Kidney tubule cell (primary cell): ENCODE data around the gene PASD1.
A peak's percentile ranks its signal among the peaks of the same experiment; 100 is the strongest.
"Not testable (repeated sequence)": the region's sequence is repeated elsewhere in the genome, so short reads cannot be mapped to it uniquely, and the experiment has no call there.

ENCODE experiments used
- DNase-seq: peaks from one replicate; pipeline ENCODE4 v3.0.0-alpha.2; 2018; ENCODE audit warnings: low spot score

Gene PASD1

GRCh38 chrX:151621422-151621821, 57.9 kb downstream of the PASD1 start:
- DNase-seq, result no peak

- no peak for DNase-seq
Measured at GRCh38 chrX:151624677-151625076, 61.2 kb downstream of the PASD1 start.

DNA sequence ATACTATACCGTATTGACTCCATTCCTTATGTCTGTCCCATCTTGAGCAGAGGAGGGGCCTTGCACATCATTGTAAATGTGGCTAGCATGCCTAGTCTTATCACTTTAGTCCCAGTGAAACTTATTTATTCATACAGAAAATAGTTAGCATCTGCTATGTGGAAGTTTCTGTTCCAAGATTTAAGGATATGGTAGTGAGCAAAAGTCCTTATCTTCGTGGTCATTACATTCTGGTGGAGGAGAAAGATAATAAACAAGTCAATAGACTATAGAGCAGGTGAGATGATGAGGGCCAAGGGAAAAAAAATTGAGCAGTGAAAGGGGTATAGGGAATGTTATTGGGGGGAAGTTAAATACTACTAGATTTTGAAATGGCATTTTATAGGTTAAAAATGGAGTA, 68.3 kb downstream of the PASD1 start:
- no peak for DNase-seq

- DNase-seq, result no peak
Measured at GRCh38 chrX:151633157-151633556, 69.7 kb downstream of the PASD1 start.

DNA sequence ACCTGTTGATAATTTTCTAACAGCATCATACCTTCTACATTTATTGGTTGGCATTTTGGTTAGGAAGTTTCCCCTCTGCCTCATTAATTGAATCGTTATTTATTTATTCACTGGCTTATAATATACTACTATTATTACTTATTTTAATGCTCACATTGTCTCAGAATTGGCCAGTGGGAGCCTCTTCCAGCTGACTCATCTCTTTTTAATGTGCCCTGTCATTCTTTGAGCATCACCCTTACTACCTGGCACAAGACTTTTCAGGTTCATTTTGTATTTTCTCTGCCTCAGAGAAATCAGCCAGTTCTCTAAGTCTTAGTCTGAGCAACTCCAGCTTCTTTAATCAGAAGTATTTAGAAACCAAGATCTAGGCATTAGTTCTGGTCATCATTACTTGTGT, 71.5 kb downstream of the PASD1 start:
- no peak for DNase-seq

DNA sequence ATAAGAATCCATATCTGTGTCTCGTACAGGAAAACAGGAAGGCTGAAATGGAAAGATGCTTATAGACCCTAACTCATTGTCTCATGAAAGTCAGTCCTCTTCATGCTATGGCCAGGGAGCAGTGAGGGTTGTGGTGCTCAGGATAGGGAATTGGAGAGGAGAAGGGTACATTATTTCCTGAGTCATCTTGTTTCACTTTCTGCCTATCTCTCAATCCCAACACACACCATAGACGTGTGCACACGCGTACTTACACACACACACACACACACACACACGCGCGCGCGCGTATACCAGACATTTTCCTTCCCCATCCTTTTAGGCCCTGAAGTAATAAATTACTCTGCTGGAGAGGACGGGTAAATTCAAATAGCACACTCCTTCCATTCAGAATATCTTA, 78.1 kb downstream of the PASD1 start:
- no peak for DNase-seq

- no peak for DNase-seq
Measured at GRCh38 chrX:151675121-151675746, 111.8 kb downstream of the PASD1 start.

- DNase-seq, result no peak
Measured at GRCh38 chrX:151676196-151676595, 112.7 kb downstream of the PASD1 start.

DNA sequence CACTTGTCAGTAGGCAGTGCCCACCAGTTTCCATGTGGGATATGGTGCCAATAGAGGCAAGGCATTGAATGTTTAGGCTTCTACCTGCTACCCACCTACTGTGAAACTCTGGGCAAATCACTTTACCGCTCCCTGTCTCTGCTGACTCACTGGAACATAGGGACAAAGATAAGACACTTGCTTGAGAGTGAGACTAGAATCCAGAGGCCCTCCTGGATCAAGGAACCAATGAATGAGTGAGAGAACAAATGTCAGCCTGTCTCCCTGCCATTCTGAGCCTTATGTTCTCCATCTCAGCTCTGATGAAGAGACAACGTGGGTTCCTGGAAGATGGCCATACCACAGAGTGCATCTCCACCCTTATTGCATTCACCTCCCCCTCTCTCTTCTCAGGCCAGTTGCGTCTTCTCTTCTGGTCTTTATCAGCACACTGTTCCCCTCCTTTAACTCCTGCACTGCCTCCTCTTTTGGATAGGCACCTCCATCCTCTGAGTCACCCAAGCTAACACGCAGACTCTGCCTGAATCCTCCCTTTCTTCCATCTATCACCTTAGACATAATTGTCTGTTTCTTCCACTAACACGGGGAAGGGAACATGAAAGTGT, 116.4 kb downstream of the PASD1 start:
- no peak for DNase-seq

DNA sequence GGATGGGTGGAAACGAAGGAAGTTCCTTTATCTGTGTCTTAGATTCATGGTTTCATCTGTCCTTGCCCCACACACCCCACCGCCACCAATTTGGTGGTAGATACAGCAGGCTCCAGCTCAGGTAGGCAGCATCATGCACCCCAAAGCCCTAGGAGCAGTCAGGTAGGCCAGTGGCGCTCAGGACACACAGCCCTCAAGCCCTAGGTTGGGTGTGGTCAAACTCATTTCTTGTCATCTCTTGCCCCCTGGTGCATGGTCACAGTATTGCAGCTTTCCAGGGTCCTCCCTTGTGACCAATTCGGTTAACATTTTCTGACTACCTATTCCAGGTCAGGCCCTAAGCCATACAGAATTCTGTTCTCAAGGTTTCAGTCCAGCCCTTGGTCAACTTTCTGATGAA, 117.3 kb downstream of the PASD1 start:
- DNase-seq, result peak; percentile 35

DNA sequence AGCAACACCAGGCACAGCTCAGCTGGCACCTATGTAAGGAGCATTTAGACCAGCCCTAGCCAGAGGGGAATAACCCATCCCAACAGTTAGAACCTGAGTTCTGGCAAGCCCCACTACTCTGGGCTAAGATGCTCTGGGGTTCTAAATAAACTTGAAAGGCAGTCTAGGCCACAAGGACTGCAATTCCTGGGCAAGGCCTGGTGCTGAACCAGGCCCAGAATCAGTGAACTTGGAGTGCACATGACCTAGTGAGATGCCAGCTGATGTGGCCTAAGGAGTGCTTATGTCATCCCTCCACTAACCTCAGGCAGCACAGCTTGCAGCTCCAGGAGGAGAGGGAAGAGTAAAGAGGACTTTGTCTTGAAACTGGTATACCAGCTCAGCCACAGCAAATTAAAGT, 124.2 kb downstream of the PASD1 start:
- no peak for DNase-seq

DNA sequence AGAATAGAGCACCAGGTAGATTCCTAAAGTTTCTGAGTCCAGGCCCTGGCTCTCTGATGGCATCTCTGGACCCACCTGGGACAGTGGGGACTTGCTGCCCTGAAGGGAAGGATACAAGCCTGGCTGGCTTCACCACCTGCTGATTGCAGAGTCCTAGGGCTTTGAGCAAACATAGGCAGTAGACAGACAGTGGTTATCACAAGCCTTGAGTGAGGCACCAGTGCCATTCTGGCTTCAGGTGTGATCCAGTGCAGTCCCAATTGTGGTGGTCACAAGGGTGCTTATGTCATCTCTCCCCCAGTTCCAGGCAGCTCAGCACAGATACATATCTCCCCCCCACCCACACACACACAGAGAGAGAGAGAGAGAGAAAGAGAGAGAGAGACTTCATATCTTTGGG, 125.2 kb downstream of the PASD1 start:
- DNase-seq, result no peak

DNA sequence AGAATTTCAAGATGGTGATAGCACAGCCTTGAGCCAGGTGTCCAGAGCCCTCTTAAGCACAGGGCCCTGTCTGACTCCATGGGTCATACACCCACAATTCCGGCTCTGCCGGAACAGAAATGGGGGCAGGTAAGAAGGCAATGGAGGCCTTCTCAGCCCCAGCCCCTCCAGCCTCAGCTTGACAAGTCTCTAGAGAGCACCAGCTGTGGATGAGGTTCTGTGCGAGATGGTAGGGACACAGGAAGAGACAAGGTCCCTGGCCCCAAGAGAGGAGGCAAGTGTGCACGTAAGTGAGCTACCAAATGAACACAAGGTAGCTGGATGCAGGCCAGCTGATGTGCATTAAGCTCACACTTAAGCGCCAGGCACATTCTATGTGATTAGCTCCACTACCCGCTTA, 129.3 kb downstream of the PASD1 start:
- no peak for DNase-seq

DNA sequence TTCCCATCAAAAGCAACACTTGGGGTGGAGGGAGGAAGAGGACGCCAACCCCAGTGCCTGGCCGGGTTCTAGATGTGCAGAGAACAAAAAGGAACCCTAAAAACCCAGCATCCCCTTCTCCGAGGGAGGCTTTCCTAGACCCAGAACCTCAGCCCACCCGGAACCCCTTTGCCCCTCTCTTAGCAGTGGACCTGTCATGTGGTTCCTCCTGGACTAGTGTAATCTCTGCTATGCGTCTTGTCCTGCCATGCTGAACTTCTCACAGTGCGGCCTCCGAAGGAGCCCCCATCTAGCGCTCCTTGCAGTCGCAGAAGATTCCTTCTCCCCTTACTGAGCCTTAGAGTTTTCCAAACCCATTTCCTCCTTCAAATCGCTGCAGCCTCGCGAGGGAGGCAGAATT, 130.6 kb downstream of the PASD1 start:
- DNase-seq, result no peak

DNA sequence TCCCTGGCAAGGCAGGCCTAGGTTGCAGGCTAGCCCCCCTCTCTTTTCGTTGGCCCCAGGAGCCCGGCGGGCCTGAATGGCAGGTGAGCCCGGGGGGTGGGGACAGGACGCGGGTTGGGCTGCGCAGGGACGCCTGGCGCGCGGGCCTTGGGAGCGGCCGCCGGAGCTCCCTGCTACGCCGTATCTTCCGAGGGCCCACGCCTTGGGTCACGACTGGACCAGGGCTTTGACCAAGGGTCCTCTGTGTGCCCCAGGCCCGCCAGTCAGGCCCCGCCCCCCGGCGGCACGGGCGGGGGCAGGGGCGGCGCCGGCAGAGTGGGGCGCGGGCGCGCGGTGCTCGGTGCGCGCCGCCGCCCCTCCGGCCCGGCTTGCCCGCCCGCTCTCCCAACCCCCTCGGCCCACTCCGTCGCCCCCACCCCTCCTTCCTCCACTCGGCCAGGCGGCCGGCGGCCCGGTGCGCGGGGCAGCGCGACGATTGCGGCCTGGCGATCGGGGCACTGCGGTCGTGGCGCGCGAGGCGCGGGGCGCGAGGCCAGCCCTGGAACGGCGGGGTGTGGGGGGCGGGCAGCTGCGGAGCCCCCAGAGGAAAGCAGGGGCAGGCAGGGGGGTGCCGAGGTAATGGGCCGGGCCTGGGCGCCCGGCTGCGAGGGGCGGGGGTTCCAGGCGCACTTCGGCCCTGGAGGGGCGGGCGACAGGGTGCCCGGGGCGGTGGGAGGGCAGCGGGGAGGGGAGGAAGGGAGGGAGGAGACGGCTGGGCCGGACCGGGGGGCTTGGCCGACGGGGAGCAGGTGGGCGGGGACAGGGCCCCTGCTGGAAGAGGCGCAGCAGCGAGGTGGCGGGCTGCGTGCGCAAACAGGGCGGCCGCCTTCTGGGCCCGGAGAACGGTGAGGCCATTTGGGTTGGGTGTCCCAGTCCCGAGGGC, 131.4 kb downstream of the PASD1 start, which contains the start of gene PRRG3:
Gene PRRG3, plus strand, starts transcription at position 798 of the 922 bp plus-strand sequence. CDS start 3,357 bp downstream, outside the sequence.
- no peak for DNase-seq

DNA sequence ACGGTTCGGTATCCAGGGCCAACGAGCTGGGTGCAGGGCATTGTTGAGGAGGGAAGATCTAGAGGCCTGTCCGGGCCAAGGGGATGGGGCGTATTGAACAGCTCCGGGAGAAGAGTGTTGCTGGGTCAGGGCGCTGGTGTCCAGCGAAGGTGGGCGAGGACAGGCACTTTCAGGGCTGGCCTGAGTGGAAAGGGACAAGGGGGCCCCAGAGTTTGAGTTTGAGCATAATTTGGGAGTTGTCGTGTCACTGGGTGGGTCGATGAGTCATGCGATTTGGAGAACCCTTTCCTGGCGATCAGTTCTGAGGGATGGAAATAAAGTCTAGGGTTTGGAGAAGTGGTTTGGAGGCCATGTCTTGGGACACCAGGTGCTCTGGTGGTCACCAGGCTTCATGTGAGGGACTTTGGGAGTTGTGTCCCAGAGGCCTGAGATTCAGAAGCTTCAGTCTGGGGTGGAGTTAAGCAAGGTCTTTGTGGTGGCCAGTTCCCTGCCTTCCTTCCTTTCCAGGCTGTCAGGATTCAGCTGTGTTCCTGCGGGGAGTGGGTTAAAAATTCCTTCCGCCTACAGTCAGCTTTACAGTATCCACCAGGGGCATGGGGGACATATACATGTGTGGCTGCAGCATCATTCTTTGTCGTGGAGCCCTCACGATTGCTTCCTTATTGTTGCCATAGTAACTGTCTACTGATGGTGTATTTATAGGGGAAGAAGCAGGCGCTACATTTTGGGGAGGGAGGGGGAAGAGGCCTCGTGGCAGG, 132.3 kb downstream of the PASD1 start:
- DNase-seq, result no peak

- not testable (repeated sequence) for DNase-seq
Measured at GRCh38 chrX:151697082-151697481, 133.6 kb downstream of the PASD1 start.

GRCh38 chrX:151697522-151697921, 134.0 kb downstream of the PASD1 start:
- peak; percentile 5 for DNase-seq

DNA sequence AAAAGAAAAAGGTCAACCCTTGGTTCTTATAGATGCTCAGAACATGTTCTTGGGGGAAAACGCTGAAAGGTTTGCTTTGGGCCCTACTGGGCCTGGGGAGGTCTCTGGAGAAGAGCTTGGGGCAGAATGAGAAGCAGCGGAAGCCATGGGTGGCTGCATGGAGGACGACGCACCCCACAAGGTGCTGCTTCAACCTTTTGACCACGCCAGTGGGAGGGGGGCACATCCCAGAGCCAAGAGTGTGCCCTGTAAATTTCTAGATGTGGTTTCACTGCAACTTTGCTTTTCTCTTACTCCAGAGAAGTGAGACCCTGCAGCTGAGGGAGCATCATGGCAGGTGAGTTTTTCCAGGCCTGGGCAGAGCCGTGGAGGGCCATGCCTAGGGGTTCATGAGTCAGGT, 135.0 kb downstream of the PASD1 start:
- no peak for DNase-seq

DNA sequence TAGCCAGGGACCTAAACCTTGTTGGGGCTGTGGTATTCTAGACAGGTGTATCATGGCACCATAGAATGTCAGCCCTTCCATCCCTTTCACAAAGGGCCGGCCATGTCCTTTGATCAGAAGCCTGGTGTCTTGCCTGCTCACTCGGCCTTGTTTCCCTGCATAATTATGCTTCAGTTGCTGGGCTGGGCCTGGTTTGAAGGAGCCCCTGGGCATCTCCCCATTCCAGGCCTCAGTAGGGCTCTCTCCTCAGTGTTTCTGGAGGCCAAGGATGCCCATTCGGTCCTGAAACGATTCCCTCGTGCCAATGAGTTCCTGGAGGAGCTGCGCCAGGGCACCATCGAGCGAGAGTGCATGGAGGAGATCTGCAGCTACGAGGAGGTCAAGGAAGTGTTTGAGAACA, 136.3 kb downstream of the PASD1 start:
- no peak for DNase-seq

DNA sequence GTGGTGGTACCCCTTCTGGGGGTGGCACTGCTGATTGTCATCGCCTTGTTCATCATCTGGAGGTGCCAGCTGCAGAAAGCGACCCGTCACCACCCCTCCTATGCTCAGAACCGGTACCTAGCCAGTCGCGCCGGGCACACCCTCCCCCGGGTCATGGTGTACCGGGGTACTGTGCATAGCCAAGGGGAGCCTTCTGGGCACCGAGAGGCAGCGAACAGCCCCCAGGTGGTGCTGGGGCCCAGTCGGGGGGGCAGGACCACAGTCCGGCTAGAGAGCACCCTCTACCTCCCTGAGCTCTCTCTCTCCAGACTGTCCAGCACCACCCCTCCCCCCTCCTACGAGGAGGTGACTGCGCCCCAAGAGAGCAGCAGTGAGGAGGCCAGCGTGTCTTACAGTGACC, 137.1 kb downstream of the PASD1 start:
- no peak for DNase-seq

DNA sequence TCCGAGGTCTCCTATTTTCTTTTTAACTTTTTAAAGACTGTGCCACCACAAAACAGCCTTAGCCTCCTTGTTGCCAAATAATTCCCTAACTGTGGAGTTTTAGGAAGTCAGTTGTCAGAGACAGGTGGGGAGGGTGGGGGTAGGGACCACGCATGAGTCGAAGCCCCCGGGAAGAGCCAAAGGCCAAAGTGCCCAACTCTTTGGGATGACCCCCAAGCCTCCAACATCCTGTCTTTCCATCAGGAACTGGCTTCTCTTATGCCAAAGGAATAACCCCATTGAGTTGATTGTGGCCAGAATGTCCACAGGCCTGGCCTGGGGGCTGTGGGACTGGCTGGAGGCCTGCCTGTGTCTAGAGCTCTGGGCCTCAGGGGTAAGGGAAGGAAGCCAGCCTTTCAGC, 137.6 kb downstream of the PASD1 start:
- no peak for DNase-seq
